Naive thymus-derived CD8-positive, alpha-beta T cell (primary cell): Measurements from ENCODE around the gene ZNF98. TPM values are rescaled to one million over a fixed set of nuclear protein-coding genes. Genes with fewer than 3 reads are reported as not detected.

Experiments used
- ATAC-seq, 2 donors: fragments of 150-1000 bp; cut with Tn5 transposase in 1 of 2; sonication (Bioruptor Pico), chemical (Tn5 transposase) in 1 of 2; 1 replicate in 1 of 2; 2 replicates in 1 of 2; pipeline ENCODE4 v1.10.0; 2021; ENCODE audit warnings: mild to moderate bottlenecking in 2 of 2, moderate library complexity in 2 of 2
- POLR2A ChIA-PET: fragments of 350-600 bp; sonication (Branson Sonifier 250); formaldehyde crosslinking; loops from one replicate; lab custom pipeline; 2021; ENCODE audit warnings: antibody characterized with exemption; lab: Charles Lee
- DNase-seq, 10 donors: peaks; one replicate each; pipeline versions ENCODE4 v3.0.0 to v3.0.0-alpha.2; 2020 to 2022
- H3K27ac Mint-ChIP-seq, 10 donors: one replicate each; pipeline ENCODE4 v1.8.0; 2020 to 2022; ENCODE audit warnings: mild to moderate bottlenecking in 10 of 10, mixed read lengths in 10 of 10, moderate library complexity in 4 of 10, inconsistent platforms in 1 of 10
- H3K27me3 Mint-ChIP-seq, 5 donors: one replicate each; pipeline ENCODE4 v1.8.0; 2021 to 2022; ENCODE audit warnings: mixed read lengths in 5 of 5
- H3K36me3 Mint-ChIP-seq, 3 donors: one replicate each; pipeline ENCODE4 v1.8.0; 2020 to 2022; ENCODE audit warnings: mixed read lengths in 3 of 3, mild to moderate bottlenecking in 2 of 3, inconsistent platforms in 1 of 3
- H3K4me1 Mint-ChIP-seq, 4 donors: one replicate each; pipeline ENCODE4 v1.8.0; 2021 to 2022; ENCODE audit warnings: mixed read lengths in 4 of 4
- H3K4me3 Mint-ChIP-seq, 10 donors: one replicate each; pipeline ENCODE4 v1.8.0; 2020 to 2022; ENCODE audit warnings: mild to moderate bottlenecking in 10 of 10, mixed read lengths in 10 of 10, moderate library complexity in 6 of 10, inconsistent platforms in 1 of 10
- H3K9me3 Mint-ChIP-seq, 9 donors: one replicate each; pipeline ENCODE4 v1.8.0; 2020 to 2022; ENCODE audit warnings: mixed read lengths in 9 of 9, mild to moderate bottlenecking in 3 of 9, inconsistent platforms in 1 of 9, moderate library complexity in 1 of 9
- polyA plus RNA-seq, 3 donors: library from polyadenylated mRNA; unstranded; fragments of 300-500 nt; fragmentation: Illumina TruSeq; gene quantifications; one replicate each; pipeline ENCODE4 v1.2.3, GENCODE V29; 2021
- total RNA-seq, 8 experiments: library from RNA in 2 of 8; stranded (reverse) in 2 of 8; gene quantifications; one replicate each; pipeline ENCODE4 v1.2.3 and lab custom pipeline; 2021 to 2026

The ZNF98 gene
- not detected for total RNA-seq
- not detected for polyA plus RNA-seq
- 0 to 0.07 (median 0) reads per million in 6 experiments for total RNA-seq (lab: John Stamatoyannopoulos, UW)

- POLR2A ChIA-PET, result no interaction called here
- H3K36me3 Mint-ChIP-seq, result peaks cover 7 to 28% (median 9%) of the 10 kb centered on the region in 3 donors
- ATAC-seq (no peak), DNase-seq (no peak)
- peak within 1 kb of the TSS in 1 of 10 donors; percentile 53 for H3K27ac Mint-ChIP-seq
- H3K27me3 Mint-ChIP-seq, result peaks cover 0 to 2% (median 0%) of the 10 kb centered on the region in 5 donors
- H3K9me3 Mint-ChIP-seq, result peaks cover 9 to 86% (median 23%) of the 10 kb centered on the region in 9 donors
- peaks cover 0 to 2% (median 0%) of the 10 kb centered on the region in 4 donors for H3K4me1 Mint-ChIP-seq
- H3K4me3 Mint-ChIP-seq, result peak within 1 kb of the TSS in 1 of 10 donors; percentile 18
These were observed at the start of gene ZNF98 for GRCh38 chr19:22422211-22422610. Gene ZNF98, minus strand, starts transcription at chr19:22422346. Its CDS starts 122 bp downstream, at chr19:22422224.

- DNase-seq (no peak), ATAC-seq (no peak)
- no peak overlapping the region for H3K27ac Mint-ChIP-seq
- H3K9me3 Mint-ChIP-seq, result peaks cover 9 to 79% (median 38%) of the 10 kb centered on the region in 9 donors
- H3K4me1 Mint-ChIP-seq, result peaks cover 0 to 1% (median 0%) of the 10 kb centered on the region in 4 donors
- POLR2A ChIA-PET, result no interaction called here
- H3K27me3 Mint-ChIP-seq, result no peaks in the 10 kb centered on the region
- H3K4me3 Mint-ChIP-seq, result no peak overlapping the region
- H3K36me3 Mint-ChIP-seq, result peaks cover 0 to 22% (median 2%) of the 10 kb centered on the region in 3 donors
These were observed 24.5 kb upstream of the ZNF98 start for GRCh38 chr19:22446605-22447004.

- Mint-ChIP-seq H3K27ac (no peak overlapping the region), H3K36me3 (peaks cover 0 to 5% (median 0%) of the 10 kb centered on the region in 3 donors), H3K4me1 (no peaks in the 10 kb centered on the region), H3K27me3 (no peaks in the 10 kb centered on the region), H3K9me3 (peaks cover 0 to 70% (median 22%) of the 10 kb centered on the region in 9 donors), H3K4me3 (no peak overlapping the region)
- POLR2A ChIA-PET, result no interaction called here
- ATAC-seq (no peak), DNase-seq (no peak)
These were observed 15.9 kb upstream of the ZNF98 start for GRCh38 chr19:22438011-22438410.

GRCh38 chr19:22427960-22428913 lies 6.1 kb upstream of the ZNF98 start:
- Mint-ChIP-seq H3K9me3 (peaks cover 0 to 64% (median 17%) of the 10 kb centered on the region in 9 donors), H3K27me3 (peaks cover 0 to 5% (median 2%) of the 10 kb centered on the region in 5 donors), H3K4me1 (no peaks in the 10 kb centered on the region), H3K36me3 (peaks cover 6 to 22% (median 8%) of the 10 kb centered on the region in 3 donors), H3K4me3 (no peak overlapping the region), H3K27ac (no peak overlapping the region)
- ATAC-seq (no peak), DNase-seq (no peak)
- POLR2A ChIA-PET, result no interaction called here

GRCh38 chr19:22427547-22427946 lies 5.4 kb upstream of the ZNF98 start:
- Mint-ChIP-seq H3K27ac (no peak overlapping the region), H3K9me3 (peaks cover 0 to 66% (median 17%) of the 10 kb centered on the region in 9 donors), H3K36me3 (peaks cover 6 to 22% (median 8%) of the 10 kb centered on the region in 3 donors), H3K4me3 (no peak overlapping the region), H3K27me3 (peaks cover 0 to 5% (median 2%) of the 10 kb centered on the region in 5 donors), H3K4me1 (no peaks in the 10 kb centered on the region)
- DNase-seq, result no peak
- POLR2A ChIA-PET, result no interaction called here
- no peak for ATAC-seq

- POLR2A ChIA-PET, result no interaction called here
- Mint-ChIP-seq H3K27ac (no peak overlapping the region), H3K4me3 (no peak overlapping the region), H3K36me3 (peaks cover 8 to 22% (median 10%) of the 10 kb centered on the region in 3 donors), H3K9me3 (peaks cover 0 to 67% (median 20%) of the 10 kb centered on the region in 9 donors), H3K27me3 (peaks cover 0 to 5% (median 4%) of the 10 kb centered on the region in 5 donors), H3K4me1 (peaks cover 0 to 2% (median 0%) of the 10 kb centered on the region in 4 donors)
- ATAC-seq (no peak), DNase-seq (no peak)
These were observed 4.8 kb upstream of the ZNF98 start for GRCh38 chr19:22426901-22427300.

- H3K27ac Mint-ChIP-seq, result no peak overlapping the region
- peaks cover 6 to 29% (median 9%) of the 10 kb centered on the region in 3 donors for H3K36me3 Mint-ChIP-seq
- DNase-seq (no peak), ATAC-seq (no peak)
- no peak overlapping the region for H3K4me3 Mint-ChIP-seq
- H3K4me1 Mint-ChIP-seq, result peaks cover 0 to 2% (median 0%) of the 10 kb centered on the region in 4 donors
- peaks cover 9 to 87% (median 25%) of the 10 kb centered on the region in 9 donors for H3K9me3 Mint-ChIP-seq
- H3K27me3 Mint-ChIP-seq, result peaks cover 0 to 2% (median 0%) of the 10 kb centered on the region in 5 donors
- POLR2A ChIA-PET, result no interaction called here
These were observed 349 bp downstream of the ZNF98 start for GRCh38 chr19:22421797-22422196.

GRCh38 chr19:22354665-22355064 lies 67.5 kb downstream of the ZNF98 start:
- no peak for DNase-seq
- Mint-ChIP-seq H3K9me3 (peaks cover 0 to 48% (median 17%) of the 10 kb centered on the region in 9 donors), H3K27me3 (no peaks in the 10 kb centered on the region), H3K4me1 (no peaks in the 10 kb centered on the region), H3K4me3 (no peak overlapping the region), H3K27ac (no peak overlapping the region), H3K36me3 (peaks cover 0 to 7% (median 0%) of the 10 kb centered on the region in 3 donors)
- no peak for ATAC-seq
- POLR2A ChIA-PET, result no interaction called here

Other genes with a start within 250 kb of the ZNF98 start
- not detected for gene ZNF676, start 225.4 kb downstream of the ZNF98 start, total RNA-seq
- not detected for gene ZNF676, start 225.4 kb downstream of the ZNF98 start, polyA plus RNA-seq
- gene ZNF729, start 135.9 kb downstream of the ZNF98 start, total RNA-seq, result not detected
- not detected for gene ZNF729, start 135.9 kb downstream of the ZNF98 start, polyA plus RNA-seq
- gene ZNF492, start 212.0 kb upstream of the ZNF98 start, total RNA-seq, result 1 to 10 TPM; 1.0 to 1.3 TPM
- under 1 TPM; 0.07 to 0.34 (median 0.24) TPM for gene ZNF492, start 212.0 kb upstream of the ZNF98 start, polyA plus RNA-seq